K562 (cell line): Measurements from ENCODE around the gene PLEKHN1. TPM values are rescaled to one million over a fixed set of nuclear protein-coding genes. Genes with fewer than 3 reads are reported as not detected.
A peak's percentile ranks its signal among the peaks of the same experiment; 100 is the strongest.

Experiments
- ATAC-seq: fragments of 200-7000 bp; cut with Tn5 transposase; 3 replicates; pipeline ENCODE4 v1.9.1; 2020; ENCODE audit warnings: moderate library complexity
- BruUV-seq: library from RNA; stranded (reverse); fragments of 400-500 nt; replicated peaks from 2 replicates; lab custom pipeline; 2021; lab: Mats Ljungman, UMichigan
- CTCF ChIA-PET: fragments of 300-600 bp; formaldehyde crosslinking; extraction: SDS; loops from one replicate; lab custom pipeline; 2021; ENCODE audit warnings: low intra/inter-chr PET ratio; lab: Yijun Ruan, JAX
- POLR2A ChIA-PET: fragments of 300-600, 350-650 bp; sonication (Branson Sonifier 250); formaldehyde crosslinking; extraction: SDS; loops from one replicate; lab custom pipeline; 2021; ENCODE audit warnings: antibody characterized with exemption, inconsistent platforms; lab: Yijun Ruan, JAX
- DNase-seq, 4 experiments: peaks; one replicate each; pipeline versions ENCODE4 v3.0.0 to v3.0.0-alpha.2; 2011 to 2018; ENCODE audit warnings: low spot score in 3 of 4, mixed read lengths in 3 of 4; ENCODE audit errors: extremely low read depth in 1 of 4
- FAIRE-seq: peaks from 2 replicates; lab custom pipeline; 2011; peaks lifted over from hg19 to GRCh38; lab: Jason Lieb, UNC
- H2AFZ ChIP-seq: 2 replicates; pipeline ENCODE4 v1.6.0; 2011; ENCODE audit warnings: low read depth, low read length, control low read depth, inconsistent platforms
- H3K27ac ChIP-seq: fragments of 200-600 bp; 3 replicates; pipeline ENCODE4 v1.8.0; 2011; ENCODE audit warnings: low read depth, mild to moderate bottlenecking, control low read depth, inconsistent platforms, low read length, moderate library complexity, mixed read lengths; ENCODE audit errors: extremely low read depth
- H3K27me3 ChIP-seq, 2 experiments: fragments of 300-600 bp in 1 of 2; 2 replicates in 1 of 2; 3 replicates in 1 of 2; pipeline versions ENCODE4 v1.6.0 to v1.8.0; 2011; ENCODE audit warnings: inconsistent platforms in 2 of 2, low read length in 2 of 2, mild to moderate bottlenecking in 1 of 2, mixed read lengths in 1 of 2, moderate library complexity in 1 of 2; ENCODE audit not compliant: control insufficient read depth in 2 of 2, insufficient read depth in 2 of 2
- H3K36me3 ChIP-seq: fragments of 300-600 bp; 3 replicates; pipeline ENCODE4 v1.8.0; 2011; ENCODE audit warnings: mild to moderate bottlenecking, low read length, inconsistent platforms; ENCODE audit not compliant: control insufficient read depth, insufficient read depth
- H3K4me1 ChIP-seq, 2 experiments: fragments of 200-600 bp in 1 of 2; replicated peaks in 1 of 2; 2 replicates in 1 of 2; 3 replicates in 1 of 2; pipeline versions ENCODE4 v1.5.1 to v1.8.0; 2011; ENCODE audit warnings: inconsistent platforms in 2 of 2, low read length in 2 of 2, mild to moderate bottlenecking in 1 of 2, mixed read lengths in 1 of 2, moderate library complexity in 1 of 2; ENCODE audit not compliant: control insufficient read depth in 2 of 2, insufficient read depth in 2 of 2
- H3K4me2 ChIP-seq: 2 replicates; pipeline ENCODE4 v1.6.1; 2011; ENCODE audit warnings: low read length, control low read depth, inconsistent platforms, mixed read lengths; ENCODE audit not compliant: insufficient read depth
- H3K4me3 ChIP-seq: fragments of 200-600 bp; sonication (generic), shearing (Covaris generic); 2 replicates; pipeline ENCODE4 v1.5.1; 2016; ENCODE audit warnings: control low read depth, inconsistent platforms
- H3K79me2 ChIP-seq: fragments of 200-600 bp; 3 replicates; pipeline ENCODE4 v1.8.0; 2011; ENCODE audit warnings: low read length, inconsistent platforms; ENCODE audit not compliant: control insufficient read depth, insufficient read depth
- H3K9ac ChIP-seq, 2 experiments: 2 replicates each; pipeline versions ENCODE4 v1.6.0 to v1.6.1; 2011; ENCODE audit warnings: low read depth in 2 of 2, low read length in 2 of 2, control low read depth in 1 of 2, inconsistent platforms in 1 of 2, mild to moderate bottlenecking in 1 of 2, mixed read lengths in 1 of 2; ENCODE audit not compliant: insufficient read depth in 1 of 2
- H3K9me1 ChIP-seq: one replicate; pipeline ENCODE4 v1.6.0; 2011; ENCODE audit warnings: inconsistent platforms, mild to moderate bottlenecking, low read length, moderate library complexity; ENCODE audit not compliant: control insufficient read depth, insufficient read depth
- H3K9me3 ChIP-seq: replicated peaks from 2 replicates; pipeline ENCODE4 v1.5.1; 2011; ENCODE audit warnings: low read depth, low read length, inconsistent platforms; ENCODE audit not compliant: control insufficient read depth, insufficient read depth
- H4K20me1 ChIP-seq: replicated peaks from 2 replicates; pipeline ENCODE4 v1.6.1; 2011; ENCODE audit warnings: low read length, inconsistent platforms, mixed read lengths; ENCODE audit not compliant: control insufficient read depth, insufficient read depth
- ARHGAP35 ChIP-seq: fragments of 450-650 bp; IDR thresholded peaks from 2 replicates; pipeline ENCODE4 v1.6.1; 2018; ENCODE audit not compliant: partially characterized antibody
- CEBPB ChIP-seq: fragments of 450-650 bp; IDR thresholded peaks from 2 replicates; pipeline ENCODE4 v1.6.1; 2016; ENCODE audit warnings: missing genetic modification characterization, missing compliant biosample characterization
- CHCHD3 ChIP-seq: fragments of 250-450 bp; sonication (Bioruptor Pico); IDR thresholded peaks from 2 replicates; pipeline ENCODE4 v2.1.2; 2022; ENCODE audit warnings: mild to moderate bottlenecking
- ERF ChIP-seq: fragments of 450-650 bp; formaldehyde crosslinking; IDR thresholded peaks from 2 replicates; pipeline ENCODE4 v1.4.0; 2020; ENCODE audit warnings: mild to moderate bottlenecking, mixed read lengths
- JUN ChIP-seq, 2 experiments: sonication (generic) in 1 of 2; formaldehyde crosslinking in 1 of 2; IDR thresholded peaks; 2 replicates each; pipeline versions ENCODE4 v1.6.1 to v1.8.0; 2012 to 2022; ENCODE audit warnings: borderline replicate concordance in 2 of 2, mild to moderate bottlenecking in 2 of 2, improper control_type of control experiment in 1 of 2, low read depth in 1 of 2, low read length in 1 of 2, missing genetic modification reagents in 1 of 2
- KLF6 ChIP-seq: fragments of 250-450 bp; sonication (Bioruptor Pico); IDR thresholded peaks from 2 replicates; pipeline ENCODE4 v1.4.0; 2020; ENCODE audit warnings: mild to moderate bottlenecking, moderate library complexity, borderline replicate concordance
- NCOA6 ChIP-seq: fragments of 450-650 bp; IDR thresholded peaks from 2 replicates; pipeline ENCODE4 v1.6.1; 2017; ENCODE audit warnings: mild to moderate bottlenecking
- POLR2B ChIP-seq: fragments of 450-650 bp; IDR thresholded peaks from 2 replicates; pipeline ENCODE4 v1.6.1; 2018; ENCODE audit warnings: low read depth; ENCODE audit not compliant: partially characterized antibody
- PYGO2 ChIP-seq: fragments of 450-650 bp; IDR thresholded peaks from 2 replicates; pipeline ENCODE4 v1.6.1; 2016; ENCODE audit warnings: mild to moderate bottlenecking, missing genetic modification characterization, moderate library complexity, missing compliant biosample characterization
- RBBP5 ChIP-seq: fragments of 200-600 bp; sonication (generic); IDR thresholded peaks from 2 replicates; pipeline ENCODE4 v1.6.1; 2012; ENCODE audit warnings: borderline replicate concordance, mild to moderate bottlenecking, low read length, control low read depth, inconsistent platforms; ENCODE audit not compliant: insufficient read depth, poor library complexity, severe bottlenecking
- TBL1XR1 ChIP-seq, 2 experiments: IDR thresholded peaks; 2 replicates each; pipeline ENCODE4 v1.6.1; 2012; ENCODE audit warnings: improper control_type of control experiment in 2 of 2, low read length in 2 of 2, mild to moderate bottlenecking in 1 of 2
- ZBTB17 ChIP-seq: fragments of 450-650 bp; formaldehyde crosslinking; IDR thresholded peaks from 2 replicates; pipeline ENCODE4 v1.4.0; 2020; ENCODE audit warnings: mild to moderate bottlenecking
- ZHX1 ChIP-seq: fragments of 150-350 bp; conservative IDR thresholded peaks from 2 replicates; pipeline ENCODE4 v1.6.1; 2014; ENCODE audit warnings: low read length
- ZNF263 ChIP-seq: sonication (generic); formaldehyde crosslinking; IDR thresholded peaks from 2 replicates; pipeline ENCODE4 v1.8.0; 2022; ENCODE audit warnings: mild to moderate bottlenecking, missing genetic modification reagents, borderline replicate concordance
- ZNF324 ChIP-seq: fragments of 250-450 bp; sonication (Bioruptor Pico); IDR thresholded peaks from 2 replicates; pipeline ENCODE4 v1.4.0; 2020; ENCODE audit warnings: mild to moderate bottlenecking
- ZNF644 ChIP-seq: fragments of 200-800 bp; sonication (Bioruptor generic); IDR thresholded peaks from 2 replicates; pipeline ENCODE4 v1.6.1; 2016; ENCODE audit warnings: low read depth, missing genetic modification characterization, missing compliant biosample characterization
- ZSCAN32 ChIP-seq: fragments of 450-650 bp; formaldehyde crosslinking; IDR thresholded peaks from 2 replicates; pipeline ENCODE4 v1.4.0; 2020; ENCODE audit warnings: mild to moderate bottlenecking, moderate library complexity
- WGBS: fragments of 100-300 bp; shearing (Covaris generic); methylation state at CpG from one replicate; pipeline ENCODE4 v1.1.6; 2016; ENCODE audit warnings: low coverage, mixed read lengths; ENCODE audit not compliant: insufficient coverage; ENCODE audit errors: missing lambda C conversion rate; 5-methylcytosine and 5-hydroxymethylcytosine counted together
- in situ Hi-C: fragments of 300-500 bp; cut with MboI; formaldehyde crosslinking; loops from 4 replicates; pipeline ENCODE4 v1.15.0; 2018; ENCODE audit warnings: inconsistent platforms, mixed read lengths
- intact Hi-C: fragments of 100-400 bp; cut with micrococcal nuclease; formaldehyde crosslinking; loops from 2 replicates; pipeline ENCODE4 v1.14.2; 2022
- polyA plus RNA-seq, 8 experiments: library from polyadenylated mRNA; depleted of rRNA in 4 of 8; stranded (reverse) in 5 of 8; unstranded in 3 of 8; fragments of >200 nt; fragmentation: Nextera tagmentation in 2 of 8; fragmentation: Illumina TruSeq in 1 of 8; extraction: Ambion mirVana in 2 of 8; extraction: Trizol in 1 of 8; gene quantifications; 2 replicates each; pipeline versions ENCODE4 v1.2.1 to v1.2.3, GENCODE V29; 2011 to 2014; ENCODE audit warnings: inconsistent platforms in 1 of 8, missing spikeins in 1 of 8
- total RNA-seq, 7 experiments: library from RNA; depleted of rRNA in 6 of 7; stranded (reverse); fragments of >200 nt in 6 of 7; fragmentation: Illumina TruSeq in 2 of 7; extraction: Trizol in 2 of 7; gene quantifications; 2 replicates each; pipeline versions ENCODE4 v1.2.1 to v1.2.3, GENCODE V29; 2011 to 2021; ENCODE audit warnings: low replicate concordance in 1 of 7
- TF ChIP-seq, protein P1 (sequence below): sonication (generic); formaldehyde crosslinking; IDR thresholded peaks from 2 replicates; pipeline ENCODE4 v1.8.1; 2022; ENCODE audit warnings: missing genetic modification reagents

PLEKHN1 gene
- total and polyA plus RNA-seq, 9 of the 15 experiments (the other 6 are each of a cell fraction or from before 2014, with no cell fraction given), result 0.07 to 1.5 (median 0.13) TPM; not detected in 2

GRCh38 chr1:923131-923990 is 42.9 kb upstream of the PLEKHN1 start, which contains the start of gene SAMD11:
Gene SAMD11, plus strand, starts transcription at chr1:923923. Its CDS starts 509 bp downstream, at chr1:924432.
- intact Hi-C loops (loop anchor here (5.0 kb wide), 1 partner anchor 139 kb away; no protein-coding TSS in a partner anchor), in situ Hi-C loops (no loop called here)
- H4K20me1 ChIP-seq, result peaks cover 66% of the 10 kb centered on the region
- H3K9me3 ChIP-seq, result no peaks in the 10 kb centered on the region
- FAIRE-seq (peak; percentile 19), DNase-seq (peak; percentile 76 to 94 (median 84)), ATAC-seq (peak; percentile 54)
- H3K4me1 ChIP-seq, result peaks cover 21 to 95% of the 10 kb centered on the region in 2 experiments
- ChIA-PET POLR2A (interaction anchor here (0.7 kb wide), 1 partner anchor 28 kb away, joined by 4 read pairs; no protein-coding TSS in a partner anchor), CTCF (interaction anchor here (0.5 kb wide), 1 partner anchor 18 kb away, joined by 5 read pairs; no protein-coding TSS in a partner anchor)
- BruUV-seq, result no TSS peak
- WGBS, result 4% methylated on average over 68 of the region's 72 CpGs
- peak within 1 kb of the TSS; percentile 79 for H2AFZ ChIP-seq
- H3K79me2 ChIP-seq, result no peaks in the 10 kb centered on the region
- H3K9me1 ChIP-seq, result no peaks in the 10 kb centered on the region
- peak within 1 kb of the TSS; percentile 44 for H3K4me3 ChIP-seq
- no peak within 1 kb of the TSS for H3K27ac ChIP-seq
- peak within 1 kb of the TSS; percentile 65 for H3K4me2 ChIP-seq
- no peaks in the 10 kb centered on the region for H3K36me3 ChIP-seq
- peaks cover 36 to 77% of the 10 kb centered on the region in 2 experiments for H3K27me3 ChIP-seq
- H3K9ac ChIP-seq, result peak within 1 kb of the TSS in 1 of 2 experiments; percentile 87; a peak in 2 of 4 replicates
- TF ChIP-seq CHCHD3 (CRISPR knock-in tag), result no peak
- no peak for TF ChIP-seq JUN (IDR thresholded peaks at IDR 0.05; ENCODE audit: borderline replicate concordance, low read depth, low read length)
- no peak for TF ChIP-seq JUN (CRISPR knock-in tag; IDR thresholded peaks at IDR 0.05; ENCODE audit: borderline replicate concordance)
- no peak for TF ChIP-seq CEBPB (tag)
- peak; percentile 14 for TF ChIP-seq RBBP5
- TF ChIP-seq, protein P1, sequence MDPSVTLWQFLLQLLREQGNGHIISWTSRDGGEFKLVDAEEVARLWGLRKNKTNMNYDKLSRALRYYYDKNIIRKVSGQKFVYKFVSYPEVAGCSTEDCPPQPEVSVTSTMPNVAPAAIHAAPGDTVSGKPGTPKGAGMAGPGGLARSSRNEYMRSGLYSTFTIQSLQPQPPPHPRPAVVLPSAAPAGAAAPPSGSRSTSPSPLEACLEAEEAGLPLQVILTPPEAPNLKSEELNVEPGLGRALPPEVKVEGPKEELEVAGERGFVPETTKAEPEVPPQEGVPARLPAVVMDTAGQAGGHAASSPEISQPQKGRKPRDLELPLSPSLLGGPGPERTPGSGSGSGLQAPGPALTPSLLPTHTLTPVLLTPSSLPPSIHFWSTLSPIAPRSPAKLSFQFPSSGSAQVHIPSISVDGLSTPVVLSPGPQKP (CRISPR knock-in tag), result no peak
- TF ChIP-seq ZNF644 (tag), result no peak
- peak in 1 of 2 experiments; percentile 53; a peak in 1 of 4 replicates for TF ChIP-seq TBL1XR1 (IDR thresholded peaks at IDR 0.05; ENCODE audit: low read length in 2 of 2)
- no peak for TF ChIP-seq ARHGAP35
- no peak for TF ChIP-seq ERF (CRISPR knock-in tag)
- TF ChIP-seq ZBTB17 (CRISPR knock-in tag), result peak; percentile 67; the same call in 1 of the 2 replicates
- no peak for TF ChIP-seq PYGO2 (tag)
- TF ChIP-seq ZHX1, result no peak
- no peak for TF ChIP-seq ZNF263
- no peak for TF ChIP-seq POLR2B
- TF ChIP-seq ZSCAN32 (CRISPR knock-in tag), result no peak
- TF ChIP-seq KLF6, result no peak
- no peak for TF ChIP-seq ZNF324 (CRISPR knock-in tag)
- no peak for TF ChIP-seq NCOA6
